ENCODE results near the gene RALGPS2.

The RALGPS2 gene

DNA sequence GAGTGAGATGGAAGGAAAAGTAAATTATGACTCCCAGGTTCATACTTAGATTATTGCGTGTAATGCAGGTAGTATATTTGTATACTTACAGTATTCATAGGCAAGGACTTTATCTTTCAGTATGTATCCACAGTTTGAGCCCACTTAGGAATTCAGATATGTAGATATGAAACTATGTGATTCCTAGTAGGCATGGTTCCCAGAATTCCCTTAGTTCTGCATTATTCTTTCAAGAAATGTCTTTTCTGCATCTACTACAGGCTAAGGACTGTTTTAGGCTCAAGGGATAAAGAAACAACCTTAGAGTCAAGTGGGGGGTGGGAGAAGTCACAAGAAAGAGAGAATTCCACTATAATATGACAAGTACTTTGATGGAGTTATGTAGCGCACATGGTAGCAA, 132.1 kb downstream of the RALGPS2 start:
- DNase-seq (ENCODE audit: low read depth): no peak
- TF ChIP-seq POLR2A (IDR thresholded peaks at IDR 0.05; ENCODE audit: extremely low read depth, insufficient read length): no peak
- no peak for TF ChIP-seq MYC (IDR thresholded peaks at IDR 0.05; ENCODE audit: low read depth, low read length)
- H3K4me3 ChIP-seq (ENCODE audit: low read depth, low read length): no peak overlapping the region

DNA sequence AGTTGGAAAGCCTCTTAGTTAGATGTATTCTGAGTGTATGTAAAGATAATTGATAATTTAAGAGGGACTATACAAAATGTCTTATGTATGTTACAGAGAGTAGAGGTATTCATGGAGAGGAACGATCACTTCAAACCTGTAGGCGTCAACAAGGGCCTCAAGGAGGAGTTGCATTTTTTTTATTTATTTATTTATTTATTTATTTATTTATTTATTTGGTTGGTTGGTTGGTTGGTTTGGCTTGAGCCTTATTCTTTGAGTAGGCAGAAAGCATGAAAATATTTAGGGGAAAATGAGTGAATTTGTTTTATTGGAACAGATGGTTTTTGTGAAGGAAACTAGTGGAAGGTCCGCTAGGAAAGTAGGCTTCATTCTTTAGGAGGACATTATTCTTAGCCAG, 137.4 kb downstream of the RALGPS2 start:
- DNase-seq (ENCODE audit: low read depth): no peak
- TF ChIP-seq, protein P1, sequence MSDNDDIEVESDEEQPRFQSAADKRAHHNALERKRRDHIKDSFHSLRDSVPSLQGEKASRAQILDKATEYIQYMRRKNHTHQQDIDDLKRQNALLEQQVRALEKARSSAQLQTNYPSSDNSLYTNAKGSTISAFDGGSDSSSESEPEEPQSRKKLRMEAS (IDR thresholded peaks at IDR 0.05; ENCODE audit: low read depth, low read length): no peak
- TF ChIP-seq, protein P2, sequence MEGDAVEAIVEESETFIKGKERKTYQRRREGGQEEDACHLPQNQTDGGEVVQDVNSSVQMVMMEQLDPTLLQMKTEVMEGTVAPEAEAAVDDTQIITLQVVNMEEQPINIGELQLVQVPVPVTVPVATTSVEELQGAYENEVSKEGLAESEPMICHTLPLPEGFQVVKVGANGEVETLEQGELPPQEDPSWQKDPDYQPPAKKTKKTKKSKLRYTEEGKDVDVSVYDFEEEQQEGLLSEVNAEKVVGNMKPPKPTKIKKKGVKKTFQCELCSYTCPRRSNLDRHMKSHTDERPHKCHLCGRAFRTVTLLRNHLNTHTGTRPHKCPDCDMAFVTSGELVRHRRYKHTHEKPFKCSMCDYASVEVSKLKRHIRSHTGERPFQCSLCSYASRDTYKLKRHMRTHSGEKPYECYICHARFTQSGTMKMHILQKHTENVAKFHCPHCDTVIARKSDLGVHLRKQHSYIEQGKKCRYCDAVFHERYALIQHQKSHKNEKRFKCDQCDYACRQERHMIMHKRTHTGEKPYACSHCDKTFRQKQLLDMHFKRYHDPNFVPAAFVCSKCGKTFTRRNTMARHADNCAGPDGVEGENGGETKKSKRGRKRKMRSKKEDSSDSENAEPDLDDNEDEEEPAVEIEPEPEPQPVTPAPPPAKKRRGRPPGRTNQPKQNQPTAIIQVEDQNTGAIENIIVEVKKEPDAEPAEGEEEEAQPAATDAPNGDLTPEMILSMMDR (IDR thresholded peaks at IDR 0.05; ENCODE audit: low read depth, low read length): no peak
- TF ChIP-seq MYC (IDR thresholded peaks at IDR 0.05; ENCODE audit: low read depth, low read length): no peak
- no peak for TF ChIP-seq POLR2A (IDR thresholded peaks at IDR 0.05; ENCODE audit: extremely low read depth, insufficient read length)
- no peak overlapping the region for H3K4me3 ChIP-seq (ENCODE audit: low read depth, low read length)

DNA sequence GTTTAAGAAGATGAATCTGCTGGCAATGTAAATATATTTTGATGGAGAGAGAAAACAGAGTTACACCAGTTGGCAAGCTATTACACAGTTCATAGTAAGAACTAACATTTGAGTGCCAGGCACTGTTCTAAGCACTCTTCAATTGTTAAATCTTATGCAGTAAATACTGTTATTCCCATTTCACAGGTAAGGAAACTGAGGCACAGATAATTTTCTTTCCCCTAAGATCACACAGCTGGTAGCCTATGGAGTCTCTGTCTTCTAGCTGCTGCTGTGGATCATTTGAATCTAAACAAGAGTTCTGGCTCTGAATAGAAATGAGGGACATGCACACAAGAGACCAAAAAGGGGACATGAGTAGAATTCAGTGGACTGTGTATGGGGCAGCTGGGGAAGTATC, 137.8 kb downstream of the RALGPS2 start:
- TF ChIP-seq POLR2A (IDR thresholded peaks at IDR 0.05; ENCODE audit: extremely low read depth, insufficient read length): no peak
- TF ChIP-seq, protein P2 (IDR thresholded peaks at IDR 0.05; ENCODE audit: low read depth, low read length): no peak
- TF ChIP-seq, protein P1 (IDR thresholded peaks at IDR 0.05; ENCODE audit: low read depth, low read length): no peak
- no peak for DNase-seq (ENCODE audit: low read depth)
- no peak overlapping the region for H3K4me3 ChIP-seq (ENCODE audit: low read depth, low read length)

DNA sequence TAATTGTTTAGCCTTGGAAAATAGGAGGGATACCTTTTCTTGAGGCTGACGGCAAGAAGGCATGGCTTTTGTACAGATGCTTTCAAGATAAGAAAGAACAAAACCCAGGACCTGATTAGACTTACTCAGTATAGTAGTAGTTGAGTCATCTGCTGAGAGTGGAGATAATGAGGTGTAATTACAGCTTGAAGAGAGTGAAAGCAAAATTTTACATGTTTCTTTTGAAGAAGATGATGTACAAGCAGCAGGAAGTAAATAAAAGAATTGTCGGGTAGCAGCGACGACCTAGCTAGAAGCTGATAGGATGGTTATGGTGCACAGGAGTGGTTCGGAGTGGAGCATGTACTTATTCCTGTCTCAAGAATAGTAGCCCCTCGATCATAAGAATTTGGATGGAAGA, 139.3 kb downstream of the RALGPS2 start:
- TF ChIP-seq MYC (IDR thresholded peaks at IDR 0.05; ENCODE audit: low read depth, low read length) (no peak), POLR2A (IDR thresholded peaks at IDR 0.05; ENCODE audit: extremely low read depth, insufficient read length) (no peak)
- TF ChIP-seq, protein P1 (IDR thresholded peaks at IDR 0.05; ENCODE audit: low read depth, low read length): no peak
- TF ChIP-seq, protein P2 (IDR thresholded peaks at IDR 0.05; ENCODE audit: low read depth, low read length): no peak
- H3K4me3 ChIP-seq (ENCODE audit: low read depth, low read length): no peak overlapping the region
- no peak for DNase-seq (ENCODE audit: low read depth)

DNA sequence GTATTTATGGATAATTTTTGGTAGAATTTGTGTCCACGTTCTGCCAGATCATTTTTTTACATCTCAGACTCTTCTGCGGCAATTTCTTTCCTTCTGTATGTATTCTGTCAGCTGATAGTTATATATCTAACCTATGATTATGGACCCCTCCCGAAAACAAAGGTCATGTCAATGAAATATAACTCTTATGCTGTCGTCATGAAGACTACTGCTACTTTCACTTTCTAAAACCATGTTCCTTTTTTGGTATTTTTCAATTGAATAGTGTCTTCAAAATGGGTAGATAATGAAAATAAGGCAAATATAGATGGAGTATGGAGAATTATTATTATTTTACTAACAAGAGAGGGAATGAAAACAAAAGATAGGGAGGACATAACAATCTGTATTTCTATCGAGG, 142.6 kb downstream of the RALGPS2 start:
- no peak for TF ChIP-seq MYC (IDR thresholded peaks at IDR 0.05; ENCODE audit: low read depth, low read length)
- TF ChIP-seq, protein P2 (IDR thresholded peaks at IDR 0.05; ENCODE audit: low read depth, low read length): no peak
- TF ChIP-seq, protein P1 (IDR thresholded peaks at IDR 0.05; ENCODE audit: low read depth, low read length): no peak
- peak overlapping the region; percentile 48 for H3K4me3 ChIP-seq (ENCODE audit: low read depth, low read length)
- peak; percentile 39 for DNase-seq (ENCODE audit: low read depth)

DNA sequence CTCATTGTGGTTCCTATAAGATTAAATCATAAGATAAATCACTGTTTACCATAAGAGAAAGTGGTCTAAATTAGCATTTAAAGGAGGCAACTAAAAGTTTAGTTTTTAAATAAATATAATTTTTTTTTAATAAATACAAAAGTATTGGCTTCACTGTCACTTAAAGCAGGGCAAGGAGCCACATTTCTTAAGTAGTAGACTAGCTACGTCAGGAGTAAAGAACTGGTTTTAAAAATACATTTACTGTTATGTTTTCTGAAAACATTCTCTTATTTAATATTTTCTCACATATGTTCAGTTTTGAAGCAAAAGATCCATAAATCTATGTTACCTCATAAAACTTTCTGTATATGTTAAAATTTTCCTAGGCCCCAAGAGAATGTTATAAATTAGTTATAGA, 143.7 kb downstream of the RALGPS2 start:
- no peak for DNase-seq (ENCODE audit: low read depth)
- TF ChIP-seq POLR2A (IDR thresholded peaks at IDR 0.05; ENCODE audit: extremely low read depth, insufficient read length) (no peak), MYC (IDR thresholded peaks at IDR 0.05; ENCODE audit: low read depth, low read length) (no peak)
- TF ChIP-seq, protein P2 (IDR thresholded peaks at IDR 0.05; ENCODE audit: low read depth, low read length): no peak
- TF ChIP-seq, protein P1 (IDR thresholded peaks at IDR 0.05; ENCODE audit: low read depth, low read length): no peak
- no peak overlapping the region for H3K4me3 ChIP-seq (ENCODE audit: low read depth, low read length)

Measured in NB4 (cell line).